Right kidney (tissue), 1 donor: Measurements from ENCODE around the gene STIM1.
"Not testable (repeated sequence)": the region's sequence is repeated elsewhere in the genome, so short reads cannot be mapped to it uniquely, and the experiment has no call there.

Experiments
- DNase-seq: peaks from one replicate; pipeline ENCODE4 v3.0.0-alpha.2; 2016

Gene STIM1

GRCh38 chr11:3880724-3881123, 25.3 kb downstream of the STIM1 start:
- DNase-seq = no peak

GRCh38 chr11:3882655-3883054, 27.2 kb downstream of the STIM1 start:
- DNase-seq = no peak

- DNase-seq = no peak
These were observed 30.4 kb downstream of the STIM1 start for GRCh38 chr11:3885855-3886254.

- no peak for DNase-seq
These were observed 31.5 kb downstream of the STIM1 start for GRCh38 chr11:3886985-3887384.

- DNase-seq = no peak
These were observed 33.4 kb downstream of the STIM1 start for GRCh38 chr11:3888876-3889275.

- DNase-seq = no peak
These were observed 34.5 kb downstream of the STIM1 start for GRCh38 chr11:3890014-3890413.

GRCh38 chr11:3890806-3891205, 35.3 kb downstream of the STIM1 start:
- DNase-seq = no peak

- DNase-seq = no peak
These were observed 36.3 kb downstream of the STIM1 start for GRCh38 chr11:3891751-3892150.

- no peak for DNase-seq
These were observed 36.7 kb downstream of the STIM1 start for GRCh38 chr11:3892156-3892555.

- no peak for DNase-seq
These were observed 37.8 kb downstream of the STIM1 start for GRCh38 chr11:3893311-3893710.

GRCh38 chr11:3894128-3894731, 38.8 kb downstream of the STIM1 start:
- no peak for DNase-seq

GRCh38 chr11:3896644-3897043, 41.2 kb downstream of the STIM1 start:
- DNase-seq = no peak

GRCh38 chr11:3900230-3900629, 44.8 kb downstream of the STIM1 start:
- DNase-seq = not testable (repeated sequence)

GRCh38 chr11:3901249-3902025, 46.0 kb downstream of the STIM1 start:
- DNase-seq = no peak

GRCh38 chr11:3902441-3902840, 47.0 kb downstream of the STIM1 start:
- DNase-seq = no peak

- no peak for DNase-seq
These were observed 47.9 kb downstream of the STIM1 start for GRCh38 chr11:3903207-3903896.

- no peak for DNase-seq
These were observed 48.8 kb downstream of the STIM1 start for GRCh38 chr11:3904228-3904627.

- DNase-seq = peak; percentile 18
These were observed 49.9 kb downstream of the STIM1 start for GRCh38 chr11:3905080-3905953.

- DNase-seq = no peak
These were observed 50.7 kb downstream of the STIM1 start for GRCh38 chr11:3906166-3906565.

- DNase-seq = no peak
These were observed 52.1 kb downstream of the STIM1 start for GRCh38 chr11:3907590-3907989.

GRCh38 chr11:3909901-3910300, 54.4 kb downstream of the STIM1 start:
- no peak for DNase-seq

- no peak for DNase-seq
These were observed 56.5 kb downstream of the STIM1 start for GRCh38 chr11:3911908-3912505.
